ENCODE measurements around the gene COL24A1. TPM values are rescaled to one million over a fixed set of nuclear protein-coding genes. Genes with fewer than 3 reads are reported as not detected.

COL24A1 gene
- total and polyA plus RNA-seq, 2 donors (not counting 3 experiments of a cell fraction or from before 2014, with no cell fraction given) = 0.03 TPM; not detected in 1

DNA sequence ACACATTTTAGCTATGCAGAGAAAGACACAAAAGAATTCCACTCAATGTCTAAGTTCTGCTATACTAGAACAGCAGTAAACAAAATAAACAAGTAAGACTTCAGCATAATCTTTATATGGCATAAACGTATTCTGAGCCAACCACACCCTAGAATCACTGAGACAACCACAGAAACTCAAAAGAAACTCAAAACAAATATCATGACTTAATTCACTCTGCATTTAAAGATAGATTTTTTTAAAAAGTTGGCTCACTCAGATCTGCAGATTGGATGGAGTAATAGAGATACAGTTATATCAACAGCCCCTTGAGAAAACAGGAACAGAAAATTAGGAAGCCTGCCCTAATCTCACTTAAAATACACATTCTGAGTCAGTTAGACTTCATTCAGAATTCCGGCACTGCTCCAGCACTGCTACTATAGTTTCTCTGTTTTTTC lies 95.0 kb downstream of the COL24A1 start:
- POLR2A ChIA-PET = no interaction called here
- Histone ChIP-seq H3K9me3 (replicated peaks; ENCODE audit: control insufficient read depth, insufficient read depth, low read length) (no peaks in the 10 kb centered on the region), H3K36me3 (ENCODE audit: control insufficient read depth in 2 of 2, extremely low read depth in 1 of 2, insufficient read depth in 2 of 2, low read length in 2 of 2) (no peaks in the 10 kb centered on the region), H3K9me1 (replicated peaks; ENCODE audit: control insufficient read depth, extremely low read depth, insufficient read depth, low read length) (no peaks in the 10 kb centered on the region), H3K79me2 (ENCODE audit: control insufficient read depth, insufficient read depth, low read length) (no peaks in the 10 kb centered on the region), H4K20me1 (replicated peaks; ENCODE audit: control insufficient read depth, extremely low read depth, insufficient read depth, low read length) (no peaks in the 10 kb centered on the region), H3K4me1 (ENCODE audit: control insufficient read depth, extremely low read depth, insufficient read depth, low read length) (peaks cover 4% of the 10 kb centered on the region), H3K27ac (ENCODE audit: insufficient read depth, low read depth, low read length) (no peak overlapping the region), H3K4me2 (ENCODE audit: insufficient read depth, low read length) (no peak overlapping the region), H2AFZ (ENCODE audit: low read depth, low read length) (no peak overlapping the region), H3K9ac (replicated peaks; ENCODE audit: extremely low read depth, insufficient read depth, low read length) (no peak overlapping the region), H3K4me3 (replicated peaks in 1 of 3; ENCODE audit: insufficient read depth in 1 of 3, low read depth in 1 of 3, low read length in 3 of 3) (no peak overlapping the region), H3K27me3 (ENCODE audit: control insufficient read depth in 2 of 2, insufficient read depth in 2 of 2, low read length in 2 of 2) (no peaks in the 10 kb centered on the region)
- dilution Hi-C loops (cut with MboI; ENCODE audit: extremely low pct_ligation_motif_present, low sequenced_read_pairs) (no loop called here), intact Hi-C loops (cut with micrococcal nuclease) (no loop called here)
- TF ChIP-seq POLR2AphosphoS5 (IDR thresholded peaks at IDR 0.05; ENCODE audit: insufficient read depth, low read depth, low read length) (no peak), POLR2A (IDR thresholded peaks at IDR 0.05; ENCODE audit: low read depth, low read length) (no peak)
- TF ChIP-seq, protein P1, sequence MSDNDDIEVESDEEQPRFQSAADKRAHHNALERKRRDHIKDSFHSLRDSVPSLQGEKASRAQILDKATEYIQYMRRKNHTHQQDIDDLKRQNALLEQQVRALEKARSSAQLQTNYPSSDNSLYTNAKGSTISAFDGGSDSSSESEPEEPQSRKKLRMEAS (IDR thresholded peaks at IDR 0.05; ENCODE audit: insufficient read depth, insufficient read length) = no peak
- peak; percentile 50 for DNase-seq (ENCODE audit: low read depth, low spot score)
- FAIRE-seq = no peak
- no TSS peak for BruUV-seq (replicated peaks)
- CTCF ChIA-PET = interaction anchor here (2.1 kb wide), 1 partner anchor 43 kb away, joined by 7 read pairs; no protein-coding TSS in a partner anchor

DNA sequence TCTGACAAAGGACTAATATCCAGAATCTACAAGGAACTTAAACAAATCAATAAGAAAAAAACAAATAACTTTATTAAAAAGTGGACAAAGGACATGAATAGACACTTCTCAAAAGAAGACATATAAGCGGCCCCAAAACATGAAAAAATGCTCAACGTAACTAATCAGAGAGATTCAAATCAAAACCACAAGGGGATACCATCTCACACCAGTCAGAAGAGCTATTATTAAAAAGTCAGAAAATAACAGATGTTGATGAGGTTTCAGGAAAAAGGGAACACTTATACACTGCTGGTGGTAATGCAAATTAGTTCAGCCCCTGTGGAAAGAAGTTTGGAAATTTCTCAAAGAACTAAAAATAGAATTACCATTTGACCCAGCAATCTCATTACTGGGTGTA lies 102.2 kb downstream of the COL24A1 start:
- H3K4me3 ChIP-seq (replicated peaks in 1 of 3; ENCODE audit: insufficient read depth in 1 of 3, low read depth in 1 of 3, low read length in 3 of 3) = no peak overlapping the region
- H3K9ac ChIP-seq (replicated peaks; ENCODE audit: extremely low read depth, insufficient read depth, low read length) = no peak overlapping the region
- H2AFZ ChIP-seq (ENCODE audit: low read depth, low read length) = no peak overlapping the region
- no peak overlapping the region for H3K4me2 ChIP-seq (ENCODE audit: insufficient read depth, low read length)
- dilution Hi-C loops (cut with MboI; ENCODE audit: extremely low pct_ligation_motif_present, low sequenced_read_pairs) = no loop called here
- H3K27ac ChIP-seq (ENCODE audit: insufficient read depth, low read depth, low read length) = no peak overlapping the region
- H3K9me3 ChIP-seq (replicated peaks; ENCODE audit: control insufficient read depth, insufficient read depth, low read length) = no peaks in the 10 kb centered on the region
- H3K27me3 ChIP-seq (ENCODE audit: control insufficient read depth in 2 of 2, insufficient read depth in 2 of 2, low read length in 2 of 2) = no peaks in the 10 kb centered on the region
- DNase-seq (ENCODE audit: low read depth, low spot score) (no peak), FAIRE-seq (no peak)
- H3K79me2 ChIP-seq (ENCODE audit: control insufficient read depth, insufficient read depth, low read length) = no peaks in the 10 kb centered on the region
- no peaks in the 10 kb centered on the region for H4K20me1 ChIP-seq (replicated peaks; ENCODE audit: control insufficient read depth, extremely low read depth, insufficient read depth, low read length)
- H3K9me1 ChIP-seq (replicated peaks; ENCODE audit: control insufficient read depth, extremely low read depth, insufficient read depth, low read length) = no peaks in the 10 kb centered on the region
- TF ChIP-seq FOS (IDR thresholded peaks at IDR 0.05; ENCODE audit: borderline replicate concordance, insufficient read depth, low read length) (no peak), POLR2A (IDR thresholded peaks at IDR 0.05; ENCODE audit: low read depth, low read length) (no peak), CTCF (IDR thresholded peaks at IDR 0.05; ENCODE audit: extremely low read depth in 1 of 2, insufficient read depth in 1 of 2, low read depth in 1 of 2, low read length in 2 of 2) (no peak), JUN (IDR thresholded peaks at IDR 0.05; ENCODE audit: borderline replicate concordance, insufficient read depth, insufficient read length, low read depth) (no peak), POLR2AphosphoS5 (IDR thresholded peaks at IDR 0.05; ENCODE audit: insufficient read depth, low read depth, low read length) (no peak)
- TF ChIP-seq, protein P1 (IDR thresholded peaks at IDR 0.05; ENCODE audit: insufficient read depth, insufficient read length) = no peak
- intact Hi-C loops (cut with micrococcal nuclease) = no loop called here
- ChIA-PET POLR2A (no interaction called here), CTCF (no interaction called here)
- BruUV-seq (replicated peaks) = no TSS peak
- no peaks in the 10 kb centered on the region for H3K4me1 ChIP-seq (ENCODE audit: control insufficient read depth, extremely low read depth, insufficient read depth, low read length)
- no peaks in the 10 kb centered on the region for H3K36me3 ChIP-seq (ENCODE audit: control insufficient read depth in 2 of 2, extremely low read depth in 1 of 2, insufficient read depth in 2 of 2, low read length in 2 of 2)

All from endothelial cell of umbilical vein (primary cell).